Psoas muscle (tissue), 8 donors: ENCODE measurements around the gene LGALS14. TPM values are rescaled to one million over a fixed set of nuclear protein-coding genes. Genes with fewer than 3 reads are reported as not detected.

Source experiments
- ATAC-seq, 4 donors: fragments of 200-7000 bp; cut with Tn5 transposase; one replicate each; pipeline ENCODE4 v1.9.1; 2020; ENCODE audit warnings: moderate library complexity in 3 of 4, mild to moderate bottlenecking in 2 of 4
- DNase-seq, 2 donors: peaks; one replicate each; pipeline ENCODE4 v3.0.0-alpha.2; 2020
- H3K27ac ChIP-seq: fragments of 200-600 bp; one replicate; pipeline ENCODE4 v1.8.0; 2022
- H3K27me3 ChIP-seq, 3 donors: fragments of 200-600 bp in 1 of 3; one replicate each; pipeline versions ENCODE4 v1.6.1 to v1.8.0; 2013 to 2022; ENCODE audit warnings: low read length in 2 of 3, mild to moderate bottlenecking in 2 of 3, moderate library complexity in 1 of 3; ENCODE audit not compliant: insufficient read depth in 3 of 3
- H3K36me3 ChIP-seq, 2 donors: fragments of 200-600 bp in 1 of 2; one replicate each; pipeline versions ENCODE4 v1.6.1 to v1.8.0; 2013 to 2022; ENCODE audit warnings: low read depth in 1 of 2, mild to moderate bottlenecking in 1 of 2, moderate library complexity in 1 of 2; ENCODE audit not compliant: insufficient read depth in 1 of 2
- H3K4me1 ChIP-seq: fragments of 200-600 bp; one replicate; pipeline ENCODE4 v1.8.0; 2022
- H3K4me3 ChIP-seq: fragments of 200-600 bp; one replicate; pipeline ENCODE4 v1.8.0; 2022; ENCODE audit warnings: mild to moderate bottlenecking
- H3K9me3 ChIP-seq: fragments of 200-600 bp; one replicate; pipeline ENCODE4 v1.8.0; 2022
- CTCF ChIP-seq: fragments of 200-600 bp; IDR thresholded peaks from one replicate; pipeline ENCODE4 v1.8.0; 2022; ENCODE audit warnings: antibody characterized with exemption
- whole genome bisulfite sequencing, 3 donors: extraction: QIAGEN DNeasy Blood & Tissue Kit; methylation state at CpG; one replicate each; pipeline versions ENCODE4 v1.1.6 to v1.1.7; 2013; 5-methylcytosine and 5-hydroxymethylcytosine counted together
- intact Hi-C, 2 donors: fragments of 100-400 bp; cut with DNase I; formaldehyde crosslinking; loops; one replicate each; pipeline versions ENCODE4 v1.11.0 to v1.14.2; 2022
- polyA plus RNA-seq, 3 donors: library from polyadenylated mRNA; stranded (reverse); fragments of 200-250 nt; gene quantifications; one replicate each; pipeline ENCODE4 v1.2.3, GENCODE V29; 2013
- total RNA-seq, 4 donors: library from RNA; stranded (reverse); fragmentation: NEBNext Ultra II Directional in 2 of 4; extraction: Animal tissue kit (Norgen Biotek cat#: 25700) in 2 of 4; gene quantifications; one replicate each; pipeline versions ENCODE4 v1.2.1 to v1.2.4, GENCODE V29; 2021 to 2023
- donor health status: healthy with polysubstance abuse.
- donor health status: DM: no; HTN: no; CAD: no; lungs with moderate emphysema.
- donor health status: Bipolar disorder and iron deficiency.
- donor health status: healthy.
- donor health status: DM: yes; HTN: yes; CAD: no.
- donor health status: DM: no; HTN: no; CAD: no.
- donor health status: DM: no; HTN: no; CAD: no.
- donor health status: DM: yes; HTN: yes; CAD: no.

LGALS14 gene
- total and polyA plus RNA-seq, 7 donors, result not detected

GRCh38 chr19:39729594-39729993, 25.3 kb downstream of the LGALS14 start:
- Histone ChIP-seq H3K36me3 (no peaks in the 10 kb centered on the region), H3K9me3 (no peaks in the 10 kb centered on the region), H3K27me3 (no peaks in the 10 kb centered on the region), H3K27ac (no peak overlapping the region), H3K4me3 (no peak overlapping the region), H3K4me1 (no peaks in the 10 kb centered on the region)
- intact Hi-C loops, result no loop called here
- no peak for ATAC-seq
- WGBS, 3 donors, result 54 to 71% (median 64%) methylated on average over 4 of the region's 4 CpGs
- no peak for TF ChIP-seq CTCF
- DNase-seq, result no peak

DNA sequence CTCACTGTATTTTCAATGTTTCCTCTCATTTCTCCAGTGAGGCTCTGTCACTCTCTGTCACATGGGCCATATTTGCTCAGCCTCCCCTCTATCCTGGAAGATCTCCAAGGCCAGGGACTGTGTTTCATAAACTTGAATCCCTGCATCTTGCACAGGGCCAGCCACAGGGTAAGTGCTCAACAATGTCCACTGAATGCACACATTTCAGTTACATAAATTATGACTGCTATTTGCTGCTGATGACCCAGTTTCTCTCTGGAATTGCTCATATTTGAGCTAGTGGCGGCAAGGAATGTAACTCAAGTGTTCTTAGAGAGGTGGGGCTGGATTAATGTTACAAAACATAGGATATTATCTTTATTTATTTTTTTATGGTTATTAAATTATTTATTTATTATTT, 27.4 kb downstream of the LGALS14 start:
- Histone ChIP-seq H3K9me3 (no peaks in the 10 kb centered on the region), H3K4me1 (no peaks in the 10 kb centered on the region), H3K4me3 (no peak overlapping the region), H3K27ac (no peak overlapping the region), H3K27me3 (no peaks in the 10 kb centered on the region), H3K36me3 (no peaks in the 10 kb centered on the region)
- intact Hi-C loops, result no loop called here
- no peak for DNase-seq
- no peak for ATAC-seq
- no peak for TF ChIP-seq CTCF
- WGBS, 3 donors, result 91 to 97% (median 93%) methylated on average over 1 of the region's 1 CpG

GRCh38 chr19:39733841-39734240, 29.6 kb downstream of the LGALS14 start:
- WGBS, 3 donors, result 83 to 85% (median 84%) methylated on average over 2 of the region's 2 CpGs
- intact Hi-C loops, result no loop called here
- H3K27ac ChIP-seq, result no peak overlapping the region

GRCh38 chr19:39735688-39736087, 31.4 kb downstream of the LGALS14 start:
- intact Hi-C loops, result no loop called here
- ATAC-seq, result no peak
- H3K4me3 ChIP-seq, result no peak overlapping the region
- no peak overlapping the region for H3K27ac ChIP-seq
- no peak for DNase-seq
- WGBS, 3 donors, result 31 to 64% (median 33%) methylated on average over 3 of the region's 3 CpGs
- no peaks in the 10 kb centered on the region for H3K4me1 ChIP-seq
- TF ChIP-seq CTCF, result no peak
- no peaks in the 10 kb centered on the region for H3K36me3 ChIP-seq
- no peaks in the 10 kb centered on the region for H3K27me3 ChIP-seq
- H3K9me3 ChIP-seq, result no peaks in the 10 kb centered on the region

More at GRCh38 chr19:39733841-39734240, 29.6 kb downstream of the LGALS14 start:
- no peaks in the 10 kb centered on the region for H3K9me3 ChIP-seq
- H3K27me3 ChIP-seq, result no peaks in the 10 kb centered on the region
- no peak overlapping the region for H3K4me3 ChIP-seq
- TF ChIP-seq CTCF, result no peak
- DNase-seq (no peak), ATAC-seq (no peak)
- H3K36me3 ChIP-seq, result no peaks in the 10 kb centered on the region
- H3K4me1 ChIP-seq, result no peaks in the 10 kb centered on the region

- WGBS, 3 donors, result 55 to 74% (median 61%) methylated on average over 5 of the region's 5 CpGs
- H3K4me3 ChIP-seq, result no peak overlapping the region
Measured at GRCh38 chr19:39736088-39736487, 31.8 kb downstream of the LGALS14 start.

More at GRCh38 chr19:39736088-39736487, 31.8 kb downstream of the LGALS14 start:
- no peaks in the 10 kb centered on the region for H3K36me3 ChIP-seq
- no peaks in the 10 kb centered on the region for H3K4me1 ChIP-seq
- TF ChIP-seq CTCF, result no peak
- intact Hi-C loops, result no loop called here
- H3K27ac ChIP-seq, result no peak overlapping the region
- no peaks in the 10 kb centered on the region for H3K27me3 ChIP-seq
- no peaks in the 10 kb centered on the region for H3K9me3 ChIP-seq
- no peak for DNase-seq
- ATAC-seq, result no peak
